NCI-H510A treated with DMSO at 0.1 percent for 48 hours (cell line): ENCODE data around the gene ORC3.
"Not testable (repeated sequence)": the region's sequence is repeated elsewhere in the genome, so short reads cannot be mapped to it uniquely, and the experiment has no call there.

Experiments
- DNase-seq: peaks from one replicate; lab custom pipeline; 2025; lab: John Stamatoyannopoulos, UW

The ORC3 gene

GRCh38 chr6:87600576-87600975 is 10.6 kb downstream of the ORC3 start:
- no peak for DNase-seq

DNA sequence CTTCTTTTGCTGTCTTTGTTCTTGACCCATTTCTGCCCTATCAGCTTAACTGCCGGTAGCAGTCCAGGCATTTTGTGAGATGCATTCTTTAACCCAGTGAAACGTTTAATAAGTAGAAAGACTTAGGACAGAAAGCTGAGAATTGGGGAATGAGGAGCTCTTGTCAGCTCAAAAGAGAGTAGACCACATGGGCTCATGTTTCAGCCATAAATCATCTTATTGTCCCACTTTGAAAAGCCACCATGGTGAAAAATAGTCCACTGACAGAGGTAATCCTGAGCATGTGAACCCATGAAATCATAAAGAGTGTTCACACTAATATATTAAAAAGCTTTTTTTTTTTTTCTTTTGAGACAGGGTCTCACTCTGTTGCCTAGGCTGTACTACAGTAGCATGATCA is 16.3 kb downstream of the ORC3 start:
- DNase-seq, result no peak

- DNase-seq, result no peak
Measured at GRCh38 chr6:87608802-87609201, 18.9 kb downstream of the ORC3 start.

DNA sequence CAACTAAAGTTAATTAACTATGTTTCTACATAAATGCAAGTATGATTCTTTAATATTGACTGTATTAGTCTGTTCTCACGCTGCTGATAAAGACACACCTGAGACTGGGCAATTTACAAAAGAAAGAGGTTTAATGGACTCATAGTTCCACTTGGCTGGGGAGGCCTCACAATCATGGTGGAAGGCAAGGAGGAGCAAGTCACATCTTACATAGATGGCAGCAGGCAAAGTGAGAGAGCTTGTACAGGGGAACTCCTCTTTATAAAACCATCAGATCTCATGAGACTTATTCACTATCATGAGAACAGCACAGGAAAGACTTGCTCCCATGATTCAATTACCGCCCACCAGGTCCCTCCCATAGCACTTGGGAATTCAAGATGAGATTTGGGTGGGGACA is 23.1 kb downstream of the ORC3 start:
- not testable (repeated sequence) for DNase-seq

DNA sequence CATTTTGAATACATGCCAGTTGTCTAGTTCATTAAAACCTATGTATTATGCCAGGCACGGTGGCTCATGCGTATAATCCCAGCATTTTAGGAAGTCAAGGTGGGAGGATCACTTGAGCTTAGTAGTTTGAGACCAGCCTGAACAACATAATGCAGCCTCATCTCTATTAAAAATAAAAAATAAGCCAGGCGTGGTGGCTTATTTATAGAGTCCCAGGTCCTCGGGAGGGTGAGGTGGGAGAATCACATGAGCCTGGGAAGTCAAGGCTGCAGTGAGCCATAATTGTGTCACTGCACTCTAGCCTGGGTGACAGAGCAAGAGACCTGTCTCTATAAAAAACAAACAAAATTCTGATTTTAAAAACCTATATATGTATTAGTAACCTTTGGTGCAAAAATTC is 27.5 kb downstream of the ORC3 start:
- DNase-seq, result no peak

GRCh38 chr6:87618531-87618930 is 28.6 kb downstream of the ORC3 start:
- no peak for DNase-seq

DNA sequence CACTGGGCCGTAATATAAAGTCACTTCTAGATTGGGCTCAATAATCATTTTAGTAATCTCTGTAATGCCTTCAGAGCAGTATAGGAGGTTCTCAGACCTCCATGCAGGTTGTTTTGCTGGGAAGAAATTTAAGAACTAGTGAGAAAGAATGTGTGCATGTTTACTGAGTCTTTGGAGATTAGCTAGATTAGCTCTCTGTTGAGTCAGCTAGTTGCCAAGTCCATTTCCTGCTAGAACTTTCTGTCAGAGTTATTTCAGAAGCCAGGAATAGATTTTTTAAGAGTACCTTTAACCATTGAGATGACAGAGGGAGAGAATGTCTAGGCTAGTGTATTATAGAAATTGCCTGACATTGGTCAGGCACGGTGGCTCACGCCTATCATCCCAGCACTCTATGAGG is 33.3 kb downstream of the ORC3 start:
- DNase-seq, result no peak

DNA sequence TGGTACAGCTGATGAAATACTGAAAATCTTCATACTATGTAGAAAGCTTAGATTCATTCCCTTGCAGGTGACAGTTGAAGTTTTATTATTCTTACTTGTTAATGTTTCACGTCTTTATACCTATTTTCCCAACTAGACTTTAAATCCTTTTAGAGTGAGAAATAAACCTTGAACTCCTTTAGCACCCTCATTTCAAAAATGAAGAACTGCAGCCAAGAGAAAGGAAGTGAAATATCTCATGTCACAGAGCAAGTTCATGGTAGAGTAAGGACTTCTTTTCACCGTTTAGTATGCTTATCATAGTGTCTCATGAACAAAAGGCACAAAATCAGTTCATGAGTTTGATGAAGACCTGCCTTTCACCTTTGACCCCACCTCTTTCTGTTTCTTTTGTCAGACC is 38.5 kb downstream of the ORC3 start:
- no peak for DNase-seq

- no peak for DNase-seq
Measured at GRCh38 chr6:87628881-87629280, 38.9 kb downstream of the ORC3 start.

DNA sequence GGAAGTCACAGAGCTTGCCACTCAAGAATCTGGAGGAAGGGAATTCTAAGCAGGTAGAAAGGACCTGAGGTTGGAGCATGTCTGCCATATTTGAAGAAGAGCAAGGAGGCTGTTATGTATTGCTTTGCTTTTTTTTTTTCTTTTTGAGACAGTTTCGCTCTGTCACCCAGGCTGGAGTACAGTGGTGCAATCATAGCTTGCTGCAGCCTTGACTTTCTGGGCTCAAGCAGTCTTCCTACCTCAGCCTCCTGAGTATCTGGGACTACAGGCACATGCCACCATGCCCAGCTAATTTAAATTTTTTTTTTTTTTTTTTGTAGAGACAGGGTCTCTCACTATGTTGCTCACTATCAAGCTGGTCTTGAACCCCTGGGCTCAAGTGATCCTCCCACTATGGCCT is 40.8 kb downstream of the ORC3 start:
- no peak for DNase-seq

DNA sequence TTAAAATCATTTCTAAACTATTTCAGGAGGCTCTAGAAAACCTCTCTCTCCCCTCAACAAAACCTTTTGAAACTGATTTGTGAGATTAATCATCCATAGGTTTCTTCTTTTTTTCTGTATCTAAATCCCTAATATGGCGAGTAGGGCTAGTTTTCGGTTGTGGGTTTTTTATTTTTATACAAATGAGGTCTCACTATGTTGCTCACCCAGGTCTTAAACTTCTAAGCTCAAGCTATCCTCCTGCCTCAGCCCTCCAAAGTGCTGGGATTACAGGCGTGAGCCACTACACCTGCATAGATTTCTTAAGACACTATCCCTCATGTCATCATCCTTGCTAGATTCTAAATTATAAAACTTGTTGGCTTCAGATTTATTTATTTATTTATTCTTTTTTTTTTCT is 43.9 kb downstream of the ORC3 start:
- DNase-seq, result no peak

DNA sequence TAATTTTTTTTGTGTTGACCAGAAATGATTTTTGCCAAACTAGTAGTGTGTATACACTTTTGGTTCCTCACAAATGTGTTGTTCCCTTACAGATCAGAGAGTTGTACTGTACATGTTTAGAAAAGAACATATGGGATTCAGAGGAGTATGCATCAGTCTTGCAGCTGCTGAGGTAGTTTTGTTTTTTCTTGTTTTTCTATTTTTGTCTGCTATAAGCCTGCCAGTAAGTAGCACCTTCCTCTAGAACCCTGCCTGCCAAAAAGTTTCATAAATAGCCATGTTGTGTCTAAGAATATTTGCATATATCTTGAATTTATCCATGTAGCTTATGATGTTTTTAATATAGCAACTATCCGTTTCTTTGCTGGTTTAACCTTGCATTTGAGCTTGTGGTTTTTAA is 46.4 kb downstream of the ORC3 start:
- no peak for DNase-seq

GRCh38 chr6:87637106-87637505 is 47.2 kb downstream of the ORC3 start:
- no peak for DNase-seq

DNA sequence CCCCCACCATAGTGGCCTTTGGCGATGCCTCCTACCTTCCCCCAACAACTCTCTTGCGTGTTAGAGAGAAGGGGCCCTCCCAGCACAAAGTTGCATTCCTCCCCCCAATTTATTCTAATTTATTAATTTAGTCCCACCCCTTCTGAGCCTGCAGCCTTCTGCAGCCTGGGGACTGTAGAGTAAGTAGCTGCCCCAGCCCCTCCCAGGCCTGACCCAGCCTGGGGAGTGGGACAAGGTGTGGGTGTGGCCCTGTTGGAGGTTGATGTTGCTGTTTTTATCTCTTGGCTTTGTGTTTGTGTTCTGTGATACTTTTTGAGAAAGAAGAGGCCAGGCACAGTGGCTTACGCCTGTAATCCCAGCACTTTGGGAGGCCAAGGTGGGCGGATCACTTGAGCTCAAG is 49.4 kb downstream of the ORC3 start:
- no peak for DNase-seq

GRCh38 chr6:87641065-87641692 is 51.2 kb downstream of the ORC3 start:
- no peak for DNase-seq

- DNase-seq, result no peak
Measured at GRCh38 chr6:87645080-87645479, 55.1 kb downstream of the ORC3 start.

DNA sequence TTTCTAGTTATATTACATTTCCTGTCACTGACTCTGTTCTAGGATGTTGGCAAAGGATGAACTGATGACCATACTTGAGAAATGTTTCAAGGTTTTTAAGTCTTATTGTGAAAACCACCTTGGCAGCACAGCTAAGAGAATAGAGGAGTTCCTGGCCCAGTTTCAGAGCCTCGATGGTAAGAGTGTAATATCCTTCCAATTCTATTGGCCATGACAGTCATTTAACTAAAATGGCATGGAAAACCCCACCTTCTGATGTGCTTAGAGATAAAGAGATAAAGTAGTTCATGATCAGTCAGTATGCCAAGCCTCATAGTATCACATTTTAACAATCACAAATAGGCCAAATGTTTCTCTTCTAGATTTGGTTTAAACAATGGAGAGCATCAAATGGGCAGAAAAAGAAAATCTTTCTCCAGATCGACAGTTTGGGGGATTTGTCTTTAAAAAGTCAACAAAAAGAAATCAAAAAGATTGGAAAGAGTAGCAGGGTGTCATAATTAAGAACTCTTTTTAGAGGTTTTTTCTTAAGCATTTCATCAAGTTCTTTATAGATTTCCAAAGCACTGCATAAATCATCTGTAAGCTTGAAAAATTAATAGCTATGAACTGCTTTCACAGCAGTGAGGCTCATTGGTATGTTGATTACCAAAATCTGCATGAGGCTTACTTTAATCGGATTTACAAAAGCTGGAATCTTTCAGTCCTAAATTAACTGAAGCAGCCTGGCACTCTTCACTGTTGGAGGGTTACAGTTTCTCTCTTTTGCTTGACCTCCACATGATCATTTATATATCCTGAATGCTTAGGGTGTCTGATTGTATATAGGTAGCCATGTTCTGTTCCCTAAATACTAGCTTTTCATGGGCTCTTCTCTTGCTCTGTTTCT is 63.4 kb downstream of the ORC3 start:
- DNase-seq, result no peak

DNA sequence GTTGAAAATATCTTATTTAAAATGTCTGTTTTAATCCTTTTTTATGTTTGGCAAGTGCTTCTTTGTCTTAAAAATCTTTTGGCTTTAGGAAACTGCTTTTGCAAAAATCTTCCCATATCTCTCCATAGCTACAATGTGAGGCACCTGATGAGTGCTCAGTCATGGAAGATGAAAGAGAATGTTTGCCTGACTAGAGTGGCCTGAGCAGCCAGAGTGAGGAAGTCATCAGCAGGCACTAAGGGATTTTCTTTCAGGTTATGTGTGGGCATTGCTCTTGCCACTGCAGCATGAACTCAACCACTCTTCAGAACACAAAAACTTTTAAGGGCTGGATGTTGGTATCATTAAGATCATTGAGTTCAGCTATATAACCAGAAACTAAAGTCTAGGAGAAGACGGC is 64.2 kb downstream of the ORC3 start:
- no peak for DNase-seq

DNA sequence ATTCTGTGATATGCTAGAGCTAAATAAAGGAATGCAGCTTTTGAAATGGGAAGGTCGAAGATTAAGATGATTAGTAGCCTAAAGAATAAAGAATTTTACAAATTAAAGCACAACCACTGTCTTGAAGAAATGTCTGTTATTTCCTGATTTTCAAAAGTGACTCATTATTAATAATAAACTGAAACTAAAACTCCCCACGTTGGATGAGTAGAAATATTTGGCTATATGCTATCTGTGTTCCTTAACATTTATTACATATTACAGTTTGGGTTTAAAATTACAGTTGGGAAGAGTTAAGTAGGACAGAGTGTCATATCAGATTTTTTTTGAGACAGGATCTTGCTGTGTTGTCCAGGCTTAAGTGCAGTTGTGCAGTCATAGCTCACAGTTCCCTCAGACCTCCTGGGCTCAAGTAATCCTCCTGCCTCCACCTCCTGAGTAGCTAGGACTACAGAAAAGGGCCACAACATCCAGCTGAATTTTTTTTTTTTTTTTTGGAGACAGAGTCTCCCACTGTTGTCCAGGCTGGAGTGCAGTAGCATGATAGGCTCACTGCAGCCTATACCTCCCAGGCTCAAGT is 65.0 kb downstream of the ORC3 start:
- no peak for DNase-seq

- DNase-seq, result no peak
Measured at GRCh38 chr6:87655824-87656223, 65.9 kb downstream of the ORC3 start.

DNA sequence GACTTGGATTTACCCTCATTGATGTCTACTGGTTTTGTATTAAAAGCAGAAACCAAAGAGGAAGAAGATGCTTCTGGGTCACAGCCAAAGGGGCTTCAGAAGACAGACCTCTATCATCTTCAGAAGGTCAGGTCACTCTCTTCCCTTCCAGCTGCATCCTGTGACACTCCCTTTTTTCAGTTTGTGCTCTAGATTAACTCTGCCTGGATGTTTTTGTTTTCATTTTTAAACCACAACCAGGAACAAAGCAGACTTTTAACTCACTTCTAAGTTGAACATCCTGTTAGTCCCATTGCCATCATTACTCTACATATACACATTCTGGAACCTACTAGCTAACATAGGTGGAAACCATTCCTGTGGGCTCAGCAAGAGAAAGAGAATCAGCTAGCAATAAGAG is 66.9 kb downstream of the ORC3 start:
- DNase-seq, result no peak

DNA sequence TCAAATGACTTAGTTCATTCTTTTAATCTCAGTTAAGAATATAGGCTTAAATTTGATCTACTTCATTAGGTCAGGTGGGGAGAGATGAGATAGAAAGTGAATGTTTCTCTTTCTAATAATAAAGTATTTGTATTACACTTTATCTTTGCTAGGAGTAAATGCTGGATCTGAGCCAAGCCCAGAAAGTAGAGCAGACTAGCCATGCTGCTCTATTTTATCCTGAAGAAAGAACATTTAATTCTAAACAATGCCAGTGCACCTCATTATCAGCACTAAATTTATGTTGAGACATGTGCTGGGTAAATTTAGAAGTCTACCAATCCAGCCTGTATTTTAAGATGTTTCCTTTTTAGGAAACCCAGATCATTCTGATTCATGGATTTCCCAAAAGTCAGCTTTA is 68.6 kb downstream of the ORC3 start:
- no peak for DNase-seq

- no peak for DNase-seq
Measured at GRCh38 chr6:87660226-87660911, 70.4 kb downstream of the ORC3 start.
